ENCODE results near the gene CDH23. TPM values are rescaled to one million over a fixed set of nuclear protein-coding genes. Genes with fewer than 3 reads are reported as not detected.

The CDH23 gene
- total and polyA plus RNA-seq, 2 donors from 2014 or later, result 1.1 to 6.4 TPM

DNA sequence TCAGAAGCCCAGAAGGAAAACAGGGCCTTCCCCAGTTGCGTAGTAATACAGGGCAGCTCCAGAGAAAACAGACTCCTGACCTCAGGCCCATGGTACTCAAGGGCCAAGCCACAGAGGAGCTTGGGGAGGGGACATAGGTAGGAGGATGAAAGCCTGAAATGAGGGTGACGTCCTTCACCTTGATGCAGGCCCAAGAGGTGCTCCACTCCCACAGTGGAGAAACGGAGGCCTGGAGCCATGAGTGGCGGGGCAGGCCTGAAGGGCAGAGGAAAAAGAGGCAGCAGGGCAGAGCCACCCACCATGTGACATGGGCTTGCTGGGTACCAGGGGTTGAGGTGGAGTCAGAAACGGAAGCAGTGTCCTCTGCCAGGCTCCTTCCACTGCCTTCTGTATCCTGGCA is 239.9 kb downstream of the CDH23 start:
- no peak overlapping the region for H3K9ac ChIP-seq (ENCODE audit: low read length in 3 of 3)
- H3K36me3 ChIP-seq (ENCODE audit: control insufficient read depth in 2 of 3, insufficient read depth in 3 of 3, low read length in 3 of 3), result no peaks in the 10 kb centered on the region
- peaks cover 0 to 35% (median 21%) of the 10 kb centered on the region in 3 donors for H3K4me1 ChIP-seq (ENCODE audit: control insufficient read depth in 2 of 3, insufficient read depth in 2 of 3, low read depth in 1 of 3, low read length in 3 of 3)
- H3K27me3 ChIP-seq (ENCODE audit: control insufficient read depth, insufficient read depth, low read length), result no peaks in the 10 kb centered on the region
- DNase-seq (no peak), FAIRE-seq (no peak)
- no peaks in the 10 kb centered on the region for H3K9me3 ChIP-seq (ENCODE audit: control insufficient read depth in 2 of 3, insufficient read depth in 1 of 3, low read length in 3 of 3)
- TF ChIP-seq, protein P1, sequence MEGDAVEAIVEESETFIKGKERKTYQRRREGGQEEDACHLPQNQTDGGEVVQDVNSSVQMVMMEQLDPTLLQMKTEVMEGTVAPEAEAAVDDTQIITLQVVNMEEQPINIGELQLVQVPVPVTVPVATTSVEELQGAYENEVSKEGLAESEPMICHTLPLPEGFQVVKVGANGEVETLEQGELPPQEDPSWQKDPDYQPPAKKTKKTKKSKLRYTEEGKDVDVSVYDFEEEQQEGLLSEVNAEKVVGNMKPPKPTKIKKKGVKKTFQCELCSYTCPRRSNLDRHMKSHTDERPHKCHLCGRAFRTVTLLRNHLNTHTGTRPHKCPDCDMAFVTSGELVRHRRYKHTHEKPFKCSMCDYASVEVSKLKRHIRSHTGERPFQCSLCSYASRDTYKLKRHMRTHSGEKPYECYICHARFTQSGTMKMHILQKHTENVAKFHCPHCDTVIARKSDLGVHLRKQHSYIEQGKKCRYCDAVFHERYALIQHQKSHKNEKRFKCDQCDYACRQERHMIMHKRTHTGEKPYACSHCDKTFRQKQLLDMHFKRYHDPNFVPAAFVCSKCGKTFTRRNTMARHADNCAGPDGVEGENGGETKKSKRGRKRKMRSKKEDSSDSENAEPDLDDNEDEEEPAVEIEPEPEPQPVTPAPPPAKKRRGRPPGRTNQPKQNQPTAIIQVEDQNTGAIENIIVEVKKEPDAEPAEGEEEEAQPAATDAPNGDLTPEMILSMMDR (IDR thresholded peaks at IDR 0.05; ENCODE audit: borderline replicate concordance, extremely low read depth, insufficient read depth), result no peak
- no peak overlapping the region for H3K27ac ChIP-seq (ENCODE audit: low read depth in 2 of 2, low read length in 2 of 2)
- no peak overlapping the region for H3K4me3 ChIP-seq (ENCODE audit: low read length in 3 of 3)
- intact Hi-C loops (cut with DNase I), result no loop called here

DNA sequence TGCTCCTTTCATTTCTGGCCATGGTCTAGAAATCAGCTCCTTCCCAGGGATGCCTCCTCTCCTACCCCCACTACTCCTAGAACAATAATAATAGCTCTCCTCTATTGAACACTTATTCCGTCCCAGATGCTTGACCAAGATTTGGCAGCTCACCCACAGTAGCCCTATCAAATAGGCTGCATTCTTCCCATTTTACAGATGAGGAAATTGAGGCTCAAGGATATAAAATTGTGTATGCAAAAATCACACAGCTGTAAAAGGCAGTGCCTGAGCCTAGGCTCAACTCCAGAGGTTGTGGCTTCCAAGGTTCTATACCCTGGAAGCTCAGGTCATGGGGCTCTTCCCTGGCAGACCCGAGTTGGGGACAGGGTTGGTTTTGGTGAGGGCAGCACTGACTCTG is 240.6 kb downstream of the CDH23 start:
- H3K4me1 ChIP-seq (ENCODE audit: control insufficient read depth in 2 of 3, insufficient read depth in 2 of 3, low read depth in 1 of 3, low read length in 3 of 3), result peaks cover 0 to 35% (median 21%) of the 10 kb centered on the region in 3 donors
- FAIRE-seq (no peak), DNase-seq (no peak)
- no peak overlapping the region for H3K9ac ChIP-seq (ENCODE audit: low read length in 3 of 3)
- no peaks in the 10 kb centered on the region for H3K9me3 ChIP-seq (ENCODE audit: control insufficient read depth in 2 of 3, insufficient read depth in 1 of 3, low read length in 3 of 3)
- peak overlapping the region; percentile 39 to 52 for H3K27ac ChIP-seq (ENCODE audit: low read depth in 2 of 2, low read length in 2 of 2)
- no peaks in the 10 kb centered on the region for H3K36me3 ChIP-seq (ENCODE audit: control insufficient read depth in 2 of 3, insufficient read depth in 3 of 3, low read length in 3 of 3)
- H3K4me3 ChIP-seq (ENCODE audit: low read length in 3 of 3), result no peak overlapping the region
- intact Hi-C loops (cut with DNase I), result no loop called here
- TF ChIP-seq, protein P1 (IDR thresholded peaks at IDR 0.05; ENCODE audit: borderline replicate concordance, extremely low read depth, insufficient read depth), result no peak
- H3K27me3 ChIP-seq (ENCODE audit: control insufficient read depth, insufficient read depth, low read length), result no peaks in the 10 kb centered on the region

DNA sequence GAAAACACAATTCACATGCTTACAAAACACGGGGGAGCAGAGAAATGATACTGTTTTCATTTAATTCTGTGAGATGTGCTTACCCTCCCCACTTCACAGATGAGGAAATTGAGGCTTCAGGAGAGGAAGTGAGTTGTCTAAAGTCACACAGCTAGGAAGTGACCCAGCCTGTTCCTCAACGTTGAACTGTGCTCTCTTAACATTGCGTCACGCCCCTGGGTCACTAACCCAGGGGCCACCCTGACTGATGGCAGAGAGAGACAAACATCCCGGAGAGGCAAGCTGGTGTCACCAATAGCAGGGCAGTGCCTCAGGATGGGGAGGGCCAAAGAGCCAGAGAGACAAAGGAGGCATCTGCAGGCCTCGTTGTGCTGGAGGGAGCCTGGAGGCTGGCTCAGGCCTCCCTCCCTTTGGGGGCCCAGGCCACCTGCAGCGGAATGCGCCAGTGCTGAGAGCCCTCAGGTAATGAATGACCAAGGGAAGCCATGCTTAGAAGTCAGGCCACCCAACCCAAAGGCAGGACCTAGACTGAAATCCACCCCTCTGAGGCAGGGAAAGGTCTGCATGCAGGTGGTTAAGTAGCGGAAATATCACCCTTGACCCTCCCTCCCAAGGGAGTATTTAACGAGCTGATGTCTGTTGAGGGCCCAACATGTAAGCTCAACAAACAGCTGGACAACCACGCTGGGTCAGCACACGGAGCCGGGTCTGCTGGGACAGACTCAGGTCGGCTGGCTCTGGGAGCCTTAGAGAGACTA is 241.5 kb downstream of the CDH23 start:
- no peak for FAIRE-seq
- TF ChIP-seq, protein P1 (IDR thresholded peaks at IDR 0.05; ENCODE audit: borderline replicate concordance, extremely low read depth, insufficient read depth), result no peak
- intact Hi-C loops (cut with DNase I), result no loop called here
- H3K27me3 ChIP-seq (ENCODE audit: control insufficient read depth, insufficient read depth, low read length), result no peaks in the 10 kb centered on the region
- no peak overlapping the region for H3K4me3 ChIP-seq (ENCODE audit: low read length in 3 of 3)
- peak overlapping the region in 1 of 3 donors; percentile 2 for H3K9ac ChIP-seq (ENCODE audit: low read length in 3 of 3)
- H3K36me3 ChIP-seq (ENCODE audit: control insufficient read depth in 2 of 3, insufficient read depth in 3 of 3, low read length in 3 of 3), result no peaks in the 10 kb centered on the region
- peak overlapping the region; percentile 39 to 52 for H3K27ac ChIP-seq (ENCODE audit: low read depth in 2 of 2, low read length in 2 of 2)
- H3K9me3 ChIP-seq (ENCODE audit: control insufficient read depth in 2 of 3, insufficient read depth in 1 of 3, low read length in 3 of 3), result no peaks in the 10 kb centered on the region
- peaks cover 0 to 35% (median 21%) of the 10 kb centered on the region in 3 donors for H3K4me1 ChIP-seq (ENCODE audit: control insufficient read depth in 2 of 3, insufficient read depth in 2 of 3, low read depth in 1 of 3, low read length in 3 of 3)
- DNase-seq, result peak in 4 of 5 donors; percentile 77 to 86 (median 83)

Measured in kidney (tissue), 14 donors.